HepG2 (cell line): ENCODE data around the gene FAM234A. TPM values are rescaled to one million over a fixed set of nuclear protein-coding genes. Genes with fewer than 3 reads are reported as not detected.

Experiments
- ATF1 ChIP-seq: IDR thresholded peaks from 2 replicates; pipeline ENCODE4 v1.6.1; 2016; ENCODE audit warnings: mild to moderate bottlenecking, control low read depth
- CEBPG ChIP-seq: IDR thresholded peaks from 2 replicates; pipeline ENCODE4 v1.6.1; 2016
- GATAD1 ChIP-seq: IDR thresholded peaks from 2 replicates; pipeline ENCODE4 v1.6.1; 2016; ENCODE audit warnings: missing genetic modification reagents, missing compliant biosample characterization
- HNRNPH1 ChIP-seq: fragments of 200-400 bp; formaldehyde crosslinking; optimal IDR thresholded peaks from 2 replicates; pipeline ENCODE3; 2017; ENCODE audit warnings: mild to moderate bottlenecking, low read depth, low read length
- HOXA5 ChIP-seq: sonication (generic); formaldehyde crosslinking; IDR thresholded peaks from 2 replicates; pipeline ENCODE4 v1.4.0; 2020; ENCODE audit warnings: missing genetic modification reagents
- KDM1A ChIP-seq: IDR thresholded peaks from 2 replicates; pipeline ENCODE4 v1.6.1; 2016; ENCODE audit warnings: missing compliant biosample characterization
- KDM2A ChIP-seq: sonication (generic); formaldehyde crosslinking; IDR thresholded peaks from 2 replicates; pipeline ENCODE4 v1.4.0; 2020; ENCODE audit warnings: low read depth, missing genetic modification reagents, borderline replicate concordance
- KLF16 ChIP-seq, 2 experiments: sonication (generic) in 1 of 2; formaldehyde crosslinking in 1 of 2; IDR thresholded peaks; 2 replicates each; pipeline versions ENCODE4 v1.6.1 to v1.8.0; 2016 to 2023; ENCODE audit warnings: missing genetic modification reagents in 2 of 2, missing compliant biosample characterization in 1 of 2
- NFIC ChIP-seq: IDR thresholded peaks from 2 replicates; pipeline ENCODE4 v1.6.1; 2012; ENCODE audit warnings: mild to moderate bottlenecking, low read length, inconsistent platforms
- NONO ChIP-seq, 2 experiments: fragments of 450-650 bp in 1 of 2; sonication (generic) in 1 of 2; formaldehyde crosslinking in 1 of 2; IDR thresholded peaks in 1 of 2; conservative IDR thresholded peaks in 1 of 2; 2 replicates each; pipeline versions ENCODE4 v1.6.1 to v1.8.0; 2017 to 2022; ENCODE audit warnings: mild to moderate bottlenecking in 1 of 2, missing genetic modification reagents in 1 of 2, moderate library complexity in 1 of 2
- PITX1 ChIP-seq: sonication (generic); formaldehyde crosslinking; IDR thresholded peaks from 2 replicates; pipeline ENCODE4 v1.5.1; 2020; ENCODE audit warnings: mild to moderate bottlenecking, missing genetic modification reagents
- RARA ChIP-seq: IDR thresholded peaks from 2 replicates; pipeline ENCODE4 v1.6.1; 2016; ENCODE audit warnings: missing genetic modification reagents, missing compliant biosample characterization
- TARDBP ChIP-seq: sonication (generic); formaldehyde crosslinking; IDR thresholded peaks from 2 replicates; pipeline ENCODE4 v1.8.0; 2022; ENCODE audit warnings: mild to moderate bottlenecking, missing genetic modification reagents
- U2AF2 ChIP-seq: fragments of 200-400 bp; formaldehyde crosslinking; IDR thresholded peaks from 2 replicates; pipeline ENCODE4 v1.6.1; 2017; ENCODE audit warnings: low read depth, mild to moderate bottlenecking, low read length
- ZFP90 ChIP-seq: sonication (generic); formaldehyde crosslinking; IDR thresholded peaks from 2 replicates; pipeline ENCODE4 v1.8.0; 2022; ENCODE audit warnings: missing genetic modification reagents, mild to moderate bottlenecking, inconsistent platforms, borderline replicate concordance
- ZFY ChIP-seq: sonication (generic); formaldehyde crosslinking; IDR thresholded peaks from 2 replicates; pipeline ENCODE4 v1.4.0; 2020; ENCODE audit warnings: missing genetic modification reagents
- ZIK1 ChIP-seq: sonication (generic); formaldehyde crosslinking; IDR thresholded peaks from 2 replicates; pipeline ENCODE4 v1.5.0; 2020; ENCODE audit warnings: mild to moderate bottlenecking, low read depth, missing genetic modification reagents, borderline replicate concordance
- ZNF205 ChIP-seq: IDR thresholded peaks from 2 replicates; pipeline ENCODE4 v1.6.1; 2018; ENCODE audit warnings: missing biosample characterization, missing genetic modification reagents
- ZNF746 ChIP-seq: sonication (generic); formaldehyde crosslinking; IDR thresholded peaks from 2 replicates; pipeline ENCODE4 v1.8.0; 2022; ENCODE audit warnings: mild to moderate bottlenecking, missing genetic modification reagents
- ZNF75D ChIP-seq: sonication (generic); formaldehyde crosslinking; IDR thresholded peaks from 2 replicates; pipeline ENCODE4 v1.8.1; 2023; ENCODE audit warnings: missing genetic modification reagents, mild to moderate bottlenecking, borderline replicate concordance
- ZSCAN21 ChIP-seq: sonication (generic); formaldehyde crosslinking; IDR thresholded peaks from 2 replicates; pipeline ENCODE4 v1.8.0; 2022; ENCODE audit warnings: mild to moderate bottlenecking, missing genetic modification reagents, moderate library complexity, borderline replicate concordance
- polyA plus RNA-seq, 8 experiments: library from polyadenylated mRNA; depleted of rRNA in 3 of 8; stranded (reverse) in 7 of 8; unstranded in 1 of 8; fragments of >200 nt; fragmentation: Illumina TruSeq in 4 of 8; extraction: Trizol in 4 of 8; gene quantifications; 2 replicates each; pipeline versions ENCODE4 v1.2.1 to v1.2.3, GENCODE V29; 2011 to 2016; ENCODE audit warnings: low read depth in 4 of 8, missing spikeins in 1 of 8, mixed read lengths in 1 of 8; ENCODE audit not compliant: insufficient read depth in 1 of 8
- total RNA-seq, 5 experiments: library from RNA; depleted of rRNA; stranded (reverse); fragments of >200 nt; fragmentation: Illumina TruSeq; extraction: Trizol; gene quantifications; 2 replicates each; pipeline ENCODE4 v1.2.3, GENCODE V29; 2016; ENCODE audit warnings: low read depth in 1 of 5
- TF ChIP-seq, protein P1 (sequence below): fragments of 450-650 bp; IDR thresholded peaks from 2 replicates; pipeline ENCODE4 v1.6.1; 2017
- TF ChIP-seq, protein P2 (sequence below): sonication (generic); formaldehyde crosslinking; IDR thresholded peaks from 2 replicates; pipeline ENCODE4 v1.4.0; 2020; ENCODE audit warnings: missing genetic modification reagents
- TF ChIP-seq, protein P3 (sequence below): IDR thresholded peaks from 2 replicates; pipeline ENCODE4 v1.6.1; 2016; ENCODE audit warnings: control low read depth
- TF ChIP-seq, protein P4 (sequence below): sonication (generic); formaldehyde crosslinking; conservative IDR thresholded peaks from 2 replicates; pipeline ENCODE4 v1.5.0; 2020; ENCODE audit warnings: missing genetic modification reagents

FAM234A gene
- total and polyA plus RNA-seq, 2 of the 13 experiments (the other 11 are each of a cell fraction or from before 2014, with no cell fraction given), result 29.2 to 34.4 TPM

DNA sequence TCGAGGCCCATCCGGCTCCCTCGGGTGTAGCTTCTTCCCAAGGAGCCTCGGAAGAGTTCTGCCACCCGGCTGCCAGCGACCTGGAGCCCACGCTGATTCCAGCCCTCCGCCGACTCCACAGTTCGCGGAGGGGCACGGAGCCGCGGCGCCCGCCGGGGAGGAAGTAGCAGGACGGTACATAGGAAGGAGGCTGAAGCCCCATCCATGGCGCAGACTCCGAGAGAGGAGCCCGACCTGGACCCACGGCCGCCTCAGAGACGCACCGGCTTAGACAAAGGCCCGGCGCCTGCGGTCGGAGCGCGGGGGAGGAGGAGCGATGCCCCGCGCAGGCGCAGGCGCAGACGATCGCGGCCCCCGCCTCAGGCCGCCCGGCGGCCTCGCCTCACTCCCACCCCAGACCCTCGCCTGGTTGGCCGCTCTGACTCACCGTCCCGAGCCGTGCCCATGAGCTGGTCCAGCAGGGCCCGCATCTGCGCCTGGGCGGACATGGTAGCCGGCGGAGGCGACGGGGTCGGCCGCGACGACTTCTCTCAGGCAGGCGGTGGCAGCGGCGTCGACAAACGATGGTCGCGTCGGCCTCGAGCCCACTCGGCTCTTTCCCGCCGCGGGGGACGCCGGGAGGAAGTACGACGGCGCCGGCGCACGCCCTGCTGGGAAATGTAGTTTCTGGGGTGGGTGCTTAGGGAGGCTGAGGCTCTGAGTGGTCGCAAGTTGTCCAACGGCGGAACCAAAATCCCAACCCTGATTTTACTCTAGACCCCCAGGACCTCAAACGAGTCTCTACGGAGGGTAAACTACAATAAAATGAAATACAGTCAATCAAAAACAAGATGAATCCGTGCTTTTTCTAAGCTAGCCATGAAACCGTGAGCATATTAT is 5.5 kb upstream of the FAM234A start, which contains the start of gene LUC7L (continued):
- TF ChIP-seq ZNF205 (CRISPR knock-in tag) (peak; percentile 95), RARA (CRISPR knock-in tag) (peak; percentile 61; the same call in 1 of the 2 replicates), ZIK1 (CRISPR knock-in tag) (peak; percentile 99), ZSCAN21 (peak; percentile 96), CEBPG (peak; percentile 34; the same call in 1 of the 2 replicates), GATAD1 (peak; percentile 93), KDM2A (CRISPR knock-in tag) (peak; percentile 96), NFIC (no peak), KLF16 (CRISPR knock-in tag; IDR thresholded peaks at IDR 0.05) (peak in 1 of 2 experiments; percentile 96; a peak in 2 of 4 replicates), KDM1A (CRISPR knock-in tag) (no peak), U2AF2 (no peak), ZNF746 (CRISPR knock-in tag) (peak; percentile 88; the same call in 1 of the 2 replicates), TARDBP (CRISPR knock-in tag) (peak; percentile 97), ZFP90 (peak; percentile 96; the same call in 1 of the 2 replicates), ZFY (CRISPR knock-in tag) (peak; percentile 100), NONO (IDR thresholded peaks at IDR 0.05) (no peak), NONO (CRISPR knock-in tag; conservative IDR thresholded peaks at IDR 0.05) (peak; percentile 96), HNRNPH1 (no peak), PITX1 (CRISPR knock-in tag) (peak; percentile 84), ATF1 (CRISPR knock-in tag) (peak; percentile 91), ZNF75D (CRISPR knock-in tag) (0 out of 2 replicates have a peak, but pooled peaks have one; percentile 42), HOXA5 (peak; percentile 97)
- TF ChIP-seq, protein P1, sequence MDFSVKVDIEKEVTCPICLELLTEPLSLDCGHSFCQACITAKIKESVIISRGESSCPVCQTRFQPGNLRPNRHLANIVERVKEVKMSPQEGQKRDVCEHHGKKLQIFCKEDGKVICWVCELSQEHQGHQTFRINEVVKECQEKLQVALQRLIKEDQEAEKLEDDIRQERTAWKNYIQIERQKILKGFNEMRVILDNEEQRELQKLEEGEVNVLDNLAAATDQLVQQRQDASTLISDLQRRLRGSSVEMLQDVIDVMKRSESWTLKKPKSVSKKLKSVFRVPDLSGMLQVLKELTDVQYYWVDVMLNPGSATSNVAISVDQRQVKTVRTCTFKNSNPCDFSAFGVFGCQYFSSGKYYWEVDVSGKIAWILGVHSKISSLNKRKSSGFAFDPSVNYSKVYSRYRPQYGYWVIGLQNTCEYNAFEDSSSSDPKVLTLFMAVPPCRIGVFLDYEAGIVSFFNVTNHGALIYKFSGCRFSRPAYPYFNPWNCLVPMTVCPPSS, result no peak
- TF ChIP-seq, protein P2, sequence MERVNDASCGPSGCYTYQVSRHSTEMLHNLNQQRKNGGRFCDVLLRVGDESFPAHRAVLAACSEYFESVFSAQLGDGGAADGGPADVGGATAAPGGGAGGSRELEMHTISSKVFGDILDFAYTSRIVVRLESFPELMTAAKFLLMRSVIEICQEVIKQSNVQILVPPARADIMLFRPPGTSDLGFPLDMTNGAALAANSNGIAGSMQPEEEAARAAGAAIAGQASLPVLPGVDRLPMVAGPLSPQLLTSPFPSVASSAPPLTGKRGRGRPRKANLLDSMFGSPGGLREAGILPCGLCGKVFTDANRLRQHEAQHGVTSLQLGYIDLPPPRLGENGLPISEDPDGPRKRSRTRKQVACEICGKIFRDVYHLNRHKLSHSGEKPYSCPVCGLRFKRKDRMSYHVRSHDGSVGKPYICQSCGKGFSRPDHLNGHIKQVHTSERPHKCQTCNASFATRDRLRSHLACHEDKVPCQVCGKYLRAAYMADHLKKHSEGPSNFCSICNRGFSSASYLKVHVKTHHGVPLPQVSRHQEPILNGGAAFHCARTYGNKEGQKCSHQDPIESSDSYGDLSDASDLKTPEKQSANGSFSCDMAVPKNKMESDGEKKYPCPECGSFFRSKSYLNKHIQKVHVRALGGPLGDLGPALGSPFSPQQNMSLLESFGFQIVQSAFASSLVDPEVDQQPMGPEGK (CRISPR knock-in tag), result peak; percentile 85
- TF ChIP-seq, protein P3, sequence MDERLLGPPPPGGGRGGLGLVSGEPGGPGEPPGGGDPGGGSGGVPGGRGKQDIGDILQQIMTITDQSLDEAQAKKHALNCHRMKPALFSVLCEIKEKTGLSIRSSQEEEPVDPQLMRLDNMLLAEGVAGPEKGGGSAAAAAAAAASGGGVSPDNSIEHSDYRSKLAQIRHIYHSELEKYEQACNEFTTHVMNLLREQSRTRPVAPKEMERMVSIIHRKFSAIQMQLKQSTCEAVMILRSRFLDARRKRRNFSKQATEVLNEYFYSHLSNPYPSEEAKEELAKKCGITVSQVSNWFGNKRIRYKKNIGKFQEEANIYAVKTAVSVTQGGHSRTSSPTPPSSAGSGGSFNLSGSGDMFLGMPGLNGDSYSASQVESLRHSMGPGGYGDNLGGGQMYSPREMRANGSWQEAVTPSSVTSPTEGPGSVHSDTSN (CRISPR knock-in tag), result no peak
- TF ChIP-seq, protein P4, sequence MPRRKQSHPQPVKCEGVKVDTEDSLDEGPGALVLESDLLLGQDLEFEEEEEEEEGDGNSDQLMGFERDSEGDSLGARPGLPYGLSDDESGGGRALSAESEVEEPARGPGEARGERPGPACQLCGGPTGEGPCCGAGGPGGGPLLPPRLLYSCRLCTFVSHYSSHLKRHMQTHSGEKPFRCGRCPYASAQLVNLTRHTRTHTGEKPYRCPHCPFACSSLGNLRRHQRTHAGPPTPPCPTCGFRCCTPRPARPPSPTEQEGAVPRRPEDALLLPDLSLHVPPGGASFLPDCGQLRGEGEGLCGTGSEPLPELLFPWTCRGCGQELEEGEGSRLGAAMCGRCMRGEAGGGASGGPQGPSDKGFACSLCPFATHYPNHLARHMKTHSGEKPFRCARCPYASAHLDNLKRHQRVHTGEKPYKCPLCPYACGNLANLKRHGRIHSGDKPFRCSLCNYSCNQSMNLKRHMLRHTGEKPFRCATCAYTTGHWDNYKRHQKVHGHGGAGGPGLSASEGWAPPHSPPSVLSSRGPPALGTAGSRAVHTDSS, result peak; percentile 92
